Measurements from ENCODE around the gene IFI35. TPM values are rescaled to one million over a fixed set of nuclear protein-coding genes. Genes with fewer than 3 reads are reported as not detected.

IFI35 gene
- total and polyA plus RNA-seq, 9 of the 15 experiments (the other 6 are each of a cell fraction or from before 2014, with no cell fraction given), result 4.4 to 13.1 (median 10.2) TPM

- TF ChIP-seq ZBTB40 (IDR thresholded peaks at IDR 0.05) (no peak), ZBTB40 (CRISPR knock-in tag; IDR thresholded peaks at IDR 0.05) (no peak), THAP7 (CRISPR knock-in tag; IDR thresholded peaks at IDR 0.05) (no peak), CBFA2T3 (IDR thresholded peaks at IDR 0.05) (no peak), RFX5 (IDR thresholded peaks at IDR 0.05; ENCODE audit: low read depth, low read length) (no peak), MXI1 (IDR thresholded peaks at IDR 0.05; ENCODE audit: low read depth, low read length) (peak; percentile 94), SIX5 (IDR thresholded peaks at IDR 0.05; ENCODE audit: borderline replicate concordance in 1 of 2, insufficient read depth in 1 of 2, low read depth in 1 of 2, low read length in 2 of 2) (no peak), ZMIZ1 (IDR thresholded peaks at IDR 0.05; ENCODE audit: low read depth in 2 of 2, low read length in 2 of 2) (no peak), TEAD2 (tag; IDR thresholded peaks at IDR 0.05) (no peak), ZNF830 (CRISPR knock-in tag; IDR thresholded peaks at IDR 0.05) (no peak), JUN (IDR thresholded peaks at IDR 0.05; ENCODE audit: borderline replicate concordance, low read depth, low read length) (no peak), JUN (CRISPR knock-in tag; IDR thresholded peaks at IDR 0.05; ENCODE audit: borderline replicate concordance) (no peak), ZBTB12 (CRISPR knock-in tag; IDR thresholded peaks at IDR 0.05) (no peak), ZNF766 (CRISPR knock-in tag; conservative IDR thresholded peaks at IDR 0.05) (peak; percentile 75)
Observed at GRCh38 chr17:42980274-42980765, 26.3 kb upstream of the IFI35 start, which contains the start of gene RUNDC1 (continued).
